Stimulated activated CD4-positive, alpha-beta T cell treated with anti-CD3 and anti-CD28 coated beads, TNF-alpha, amount 100 ng/mL, for 24 hours (primary cell): ENCODE results near the gene PPP1R1A.

Experiments used
- DNase-seq, 3 experiments: peaks; one replicate each; pipeline ENCODE4 v3.0.0-alpha.2; 2020; ENCODE audit warnings: low read depth in 3 of 3

The PPP1R1A gene

GRCh38 chr12:54571193-54572188, 17.0 kb downstream of the PPP1R1A start:
- no peak for DNase-seq

- no peak for DNase-seq
Measured at GRCh38 chr12:54569995-54570528, 18.4 kb downstream of the PPP1R1A start.

- no peak for DNase-seq
Measured at GRCh38 chr12:54569072-54569471, 19.4 kb downstream of the PPP1R1A start.

- no peak for DNase-seq
Measured at GRCh38 chr12:54566792-54567191, 21.7 kb downstream of the PPP1R1A start.

GRCh38 chr12:54565986-54566544, 22.4 kb downstream of the PPP1R1A start:
- no peak for DNase-seq

GRCh38 chr12:54565310-54565985, 23.0 kb downstream of the PPP1R1A start:
- DNase-seq: no peak

- no peak for DNase-seq
Measured at GRCh38 chr12:54564768-54565167, 23.7 kb downstream of the PPP1R1A start.

- DNase-seq: no peak
Measured at GRCh38 chr12:54563787-54564186, 24.7 kb downstream of the PPP1R1A start.

GRCh38 chr12:54562750-54563356, 25.6 kb downstream of the PPP1R1A start:
- DNase-seq: no peak

GRCh38 chr12:54561164-54561563, 27.3 kb downstream of the PPP1R1A start:
- peak in 1 of 3 experiments; percentile 24 for DNase-seq

- DNase-seq: peak; percentile 67 to 86 (median 68)
Measured at GRCh38 chr12:54560374-54560858, 28.0 kb downstream of the PPP1R1A start.

GRCh38 chr12:54558759-54559158, 29.7 kb downstream of the PPP1R1A start:
- no peak for DNase-seq

- no peak for DNase-seq
Measured at GRCh38 chr12:54558311-54558710, 30.1 kb downstream of the PPP1R1A start.

- DNase-seq: no peak
Measured at GRCh38 chr12:54555670-54556257, 32.7 kb downstream of the PPP1R1A start.

GRCh38 chr12:54549774-54550451, 38.5 kb downstream of the PPP1R1A start:
- DNase-seq: peak in 2 of 3 experiments; percentile 9 to 42

- DNase-seq: no peak
Measured at GRCh38 chr12:54546511-54546910, 41.9 kb downstream of the PPP1R1A start.

- DNase-seq: no peak
Measured at GRCh38 chr12:54544743-54545142, 43.7 kb downstream of the PPP1R1A start.

GRCh38 chr12:54543526-54543925, 44.9 kb downstream of the PPP1R1A start:
- DNase-seq: no peak

- no peak for DNase-seq
Measured at GRCh38 chr12:54541751-54542290, 46.6 kb downstream of the PPP1R1A start.

- DNase-seq: no peak
Measured at GRCh38 chr12:54538136-54538700, 50.2 kb downstream of the PPP1R1A start.
